HepG2 (cell line): ENCODE measurements around the gene LTB4R. TPM values are rescaled to one million over a fixed set of nuclear protein-coding genes. Genes with fewer than 3 reads are reported as not detected.

Source experiments
- ATF3 ChIP-seq: sonication (generic); formaldehyde crosslinking; IDR thresholded peaks from 2 replicates; pipeline ENCODE4 v1.4.0; 2020; ENCODE audit warnings: missing genetic modification reagents
- IKZF4 ChIP-seq: sonication (generic); formaldehyde crosslinking; IDR thresholded peaks from 2 replicates; pipeline ENCODE4 v1.5.1; 2020; ENCODE audit warnings: borderline replicate concordance, mild to moderate bottlenecking, low read depth, missing genetic modification reagents; ENCODE audit errors: not compliant biosample characterization
- IRX3 ChIP-seq: sonication (generic); formaldehyde crosslinking; IDR thresholded peaks from 2 replicates; pipeline ENCODE4 v1.8.1; 2023; ENCODE audit warnings: mild to moderate bottlenecking, low read depth, missing genetic modification reagents, borderline replicate concordance
- KIAA2018 ChIP-seq: sonication (generic); formaldehyde crosslinking; IDR thresholded peaks from 2 replicates; pipeline ENCODE4 v1.5.0; 2020; ENCODE audit warnings: mild to moderate bottlenecking, missing genetic modification reagents, borderline replicate concordance
- PRDM15 ChIP-seq: sonication (generic); formaldehyde crosslinking; IDR thresholded peaks from 2 replicates; pipeline ENCODE4 v1.4.0; 2020; ENCODE audit warnings: missing genetic modification reagents
- RNF2 ChIP-seq: fragments of 450-650 bp; conservative IDR thresholded peaks from 2 replicates; pipeline ENCODE4 v1.6.1; 2016; ENCODE audit warnings: low read depth
- TCF7 ChIP-seq: sonication (generic); IDR thresholded peaks from 2 replicates; pipeline ENCODE4 v1.6.1; 2016; ENCODE audit warnings: antibody characterized with exemption, low read depth
- ZFP1 ChIP-seq: IDR thresholded peaks from 2 replicates; pipeline ENCODE4 v1.6.1; 2016
- ZNF256 ChIP-seq: sonication (generic); formaldehyde crosslinking; conservative IDR thresholded peaks from 2 replicates; pipeline ENCODE4 v1.4.0; 2020; ENCODE audit warnings: missing genetic modification reagents
- ZNF350 ChIP-seq: sonication (generic); formaldehyde crosslinking; IDR thresholded peaks from 2 replicates; pipeline ENCODE4 v1.4.0; 2020; ENCODE audit warnings: mild to moderate bottlenecking, low read depth, missing genetic modification reagents, borderline replicate concordance
- ZNF512B ChIP-seq: sonication (generic); formaldehyde crosslinking; IDR thresholded peaks from 2 replicates; pipeline ENCODE4 v1.5.1; 2020; ENCODE audit warnings: missing genetic modification reagents, mild to moderate bottlenecking, borderline replicate concordance
- ZNF839 ChIP-seq: sonication (generic); formaldehyde crosslinking; IDR thresholded peaks from 2 replicates; pipeline ENCODE4 v1.4.0; 2020; ENCODE audit warnings: missing genetic modification reagents, mild to moderate bottlenecking, borderline replicate concordance
- polyA plus RNA-seq, 8 experiments: library from polyadenylated mRNA; depleted of rRNA in 3 of 8; stranded (reverse) in 7 of 8; unstranded in 1 of 8; fragments of >200 nt; fragmentation: Illumina TruSeq in 4 of 8; extraction: Trizol in 4 of 8; gene quantifications; 2 replicates each; pipeline versions ENCODE4 v1.2.1 to v1.2.3, GENCODE V29; 2011 to 2016; ENCODE audit warnings: low read depth in 4 of 8, missing spikeins in 1 of 8, mixed read lengths in 1 of 8; ENCODE audit not compliant: insufficient read depth in 1 of 8
- total RNA-seq, 5 experiments: library from RNA; depleted of rRNA; stranded (reverse); fragments of >200 nt; fragmentation: Illumina TruSeq; extraction: Trizol; gene quantifications; 2 replicates each; pipeline ENCODE4 v1.2.3, GENCODE V29; 2016; ENCODE audit warnings: low read depth in 1 of 5

Gene LTB4R
- total and polyA plus RNA-seq, 2 of the 13 experiments (the other 11 are each of a cell fraction or from before 2014, with no cell fraction given), result 3.2 to 8.2 TPM

- TF ChIP-seq ZNF512B (peak; percentile 25), PRDM15 (CRISPR knock-in tag) (peak; percentile 99), TCF7 (no peak; the same call in 1 of the 2 replicates), RNF2 (0 out of 2 replicates have a peak, but pooled peaks have one; percentile 8), KIAA2018 (CRISPR knock-in tag) (no peak), IRX3 (CRISPR knock-in tag) (no peak), ZFP1 (no peak; the same call in 1 of the 2 replicates), IKZF4 (CRISPR knock-in tag) (no peak), ZNF839 (CRISPR knock-in tag) (peak; percentile 64; the same call in 1 of the 2 replicates), ZNF256 (no peak; the same call in 1 of the 2 replicates), ATF3 (no peak), ZNF350 (peak; percentile 79)
These were observed 55.6 kb downstream of the LTB4R start (continued) for GRCh38 chr14:24366721-24367513.
